NCI-H2171 (cell line): ENCODE measurements around the gene SLC35D3.
"Not testable (repeated sequence)": the region's sequence is repeated elsewhere in the genome, so short reads cannot be mapped to it uniquely, and the experiment has no call there.

ENCODE experiments used
- DNase-seq: peaks from one replicate; lab custom pipeline; 2025; lab: John Stamatoyannopoulos, UW

The SLC35D3 gene

DNA sequence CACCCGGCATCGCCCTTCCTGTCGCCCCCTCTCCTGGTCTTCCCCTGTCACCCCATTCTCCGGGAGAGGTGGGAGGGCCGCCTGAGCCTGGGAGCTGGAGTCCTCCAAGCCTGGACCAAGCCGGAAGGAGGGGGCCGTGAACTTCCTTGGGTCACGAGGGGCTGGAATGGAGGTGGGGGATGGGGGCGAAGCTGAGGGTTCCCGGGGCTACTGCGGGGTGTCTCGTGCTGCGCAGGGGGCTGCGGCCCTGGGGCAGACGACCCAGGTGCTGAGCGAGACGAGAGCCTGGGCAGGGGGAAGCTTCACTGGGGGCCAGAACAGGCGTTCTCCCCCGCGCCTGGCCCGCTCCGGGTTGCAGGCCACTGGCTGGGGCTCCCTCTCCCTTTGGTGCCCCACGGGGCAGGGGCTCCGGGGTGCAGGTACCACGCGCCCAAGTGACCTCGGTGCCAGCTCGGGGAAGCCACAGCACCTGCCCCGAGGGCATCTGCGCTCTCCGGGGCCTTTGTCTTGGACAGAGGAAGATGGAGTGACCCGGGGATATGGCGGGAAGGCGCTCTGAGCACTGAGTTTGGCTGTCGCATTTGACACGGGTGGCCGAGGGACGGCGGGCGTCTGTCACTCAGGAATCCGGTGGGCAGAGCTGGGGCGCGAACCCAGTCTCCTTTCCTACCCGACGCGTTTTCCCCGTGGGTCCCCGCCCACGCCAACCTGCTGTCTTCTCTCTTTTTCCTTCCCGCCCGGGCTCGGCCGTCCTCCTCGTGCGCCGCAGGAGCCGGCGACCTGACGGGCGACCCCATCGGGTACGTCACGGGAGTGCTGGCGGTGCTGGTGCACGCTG, 1.2 kb downstream of the SLC35D3 start:
- DNase-seq = no peak

DNA sequence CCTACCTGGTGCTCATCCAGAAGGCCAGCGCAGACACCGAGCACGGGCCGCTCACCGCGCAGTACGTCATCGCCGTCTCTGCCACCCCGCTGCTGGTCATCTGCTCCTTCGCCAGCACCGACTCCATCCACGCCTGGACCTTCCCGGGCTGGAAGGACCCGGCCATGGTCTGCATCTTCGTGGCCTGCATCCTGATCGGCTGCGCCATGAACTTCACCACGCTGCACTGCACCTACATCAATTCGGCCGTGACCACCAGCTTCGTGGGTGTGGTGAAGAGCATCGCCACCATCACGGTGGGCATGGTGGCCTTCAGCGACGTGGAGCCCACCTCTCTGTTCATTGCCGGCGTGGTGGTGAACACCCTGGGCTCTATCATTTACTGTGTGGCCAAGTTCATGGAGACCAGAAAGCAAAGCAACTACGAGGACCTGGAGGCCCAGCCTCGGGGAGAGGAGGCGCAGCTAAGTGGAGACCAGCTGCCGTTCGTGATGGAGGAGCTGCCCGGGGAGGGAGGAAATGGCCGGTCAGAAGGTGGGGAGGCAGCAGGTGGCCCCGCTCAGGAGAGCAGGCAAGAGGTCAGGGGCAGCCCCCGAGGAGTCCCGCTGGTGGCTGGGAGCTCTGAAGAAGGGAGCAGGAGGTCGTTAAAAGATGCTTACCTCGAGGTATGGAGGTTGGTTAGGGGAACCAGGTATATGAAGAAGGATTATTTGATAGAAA, 2.0 kb downstream of the SLC35D3 start:
- no peak for DNase-seq

DNA sequence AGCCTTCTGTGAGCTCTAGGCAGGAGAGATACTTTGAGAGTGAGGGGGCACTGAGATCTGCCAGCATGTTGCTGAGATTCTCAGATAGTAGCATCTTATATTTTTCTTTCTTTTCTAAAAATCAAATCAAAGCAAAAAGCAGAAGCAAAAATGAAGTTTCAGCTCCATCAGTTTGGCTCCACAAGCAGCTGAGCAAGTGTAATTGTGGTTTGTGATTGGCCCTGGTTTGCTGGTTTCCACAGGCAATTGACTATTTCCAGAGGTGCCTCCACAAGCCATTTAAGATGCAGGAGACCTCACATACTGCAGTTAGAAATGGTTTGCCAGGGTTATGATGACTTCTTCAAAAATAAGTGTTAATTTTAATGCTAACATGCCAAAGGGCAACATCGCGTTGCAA, 4.3 kb downstream of the SLC35D3 start:
- DNase-seq = no peak

DNA sequence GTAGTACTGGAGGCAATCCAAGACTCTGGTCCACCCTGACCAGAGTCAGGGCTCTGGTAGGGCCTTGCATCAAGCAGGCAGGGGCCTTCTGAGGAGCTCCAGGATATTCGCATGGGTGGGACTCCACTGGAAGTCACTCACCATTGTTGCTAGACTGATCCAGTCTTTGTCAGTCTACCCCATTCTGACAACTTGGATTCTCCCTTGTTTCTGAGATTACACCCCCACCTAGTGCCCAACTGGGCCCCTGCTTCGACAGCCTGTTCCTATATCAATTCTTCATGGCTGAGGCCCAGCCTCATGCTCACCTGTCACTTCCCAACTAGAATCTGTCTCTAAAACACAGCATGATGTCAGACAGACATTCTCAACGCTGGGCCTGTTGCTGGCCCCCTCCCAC, 5.2 kb downstream of the SLC35D3 start:
- no peak for DNase-seq

DNA sequence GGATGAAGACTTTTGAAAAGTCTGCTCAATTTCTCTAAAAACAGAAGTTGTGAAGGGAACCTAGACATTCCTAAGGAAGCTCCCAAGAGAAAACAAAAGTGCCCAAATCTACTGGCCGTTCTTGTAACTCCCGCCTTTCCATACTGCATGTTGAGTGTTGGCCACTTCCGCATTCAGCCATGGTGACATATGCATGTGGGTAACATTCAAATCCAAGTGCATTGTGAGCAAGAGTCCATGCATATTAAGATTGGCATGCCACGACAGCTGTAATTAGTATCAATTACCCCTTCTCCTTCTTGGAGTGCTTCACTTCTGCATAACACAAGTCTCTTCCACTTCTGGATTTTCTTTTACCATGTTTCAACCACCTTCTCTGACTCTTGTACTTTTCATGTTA, 8.4 kb downstream of the SLC35D3 start:
- DNase-seq = no peak

DNA sequence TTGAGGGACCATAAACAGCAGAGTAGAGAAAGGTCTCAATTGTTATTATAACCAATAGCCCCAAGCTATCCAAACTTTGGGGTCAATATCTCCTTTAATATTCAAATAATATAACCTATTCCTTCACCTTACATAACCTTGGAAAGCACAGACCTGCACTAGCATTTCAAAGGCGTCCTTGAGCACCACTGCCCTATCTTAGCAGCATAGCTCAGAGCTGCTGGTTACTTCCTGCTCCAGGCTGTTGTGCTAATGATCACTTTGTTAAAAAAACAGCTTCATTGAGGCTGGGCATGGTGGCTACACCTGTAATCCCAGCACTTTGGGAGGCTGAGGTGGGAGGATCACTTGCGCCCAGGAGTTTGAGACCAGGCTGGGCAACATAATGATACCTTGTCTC, 10.5 kb downstream of the SLC35D3 start:
- DNase-seq = no peak

DNA sequence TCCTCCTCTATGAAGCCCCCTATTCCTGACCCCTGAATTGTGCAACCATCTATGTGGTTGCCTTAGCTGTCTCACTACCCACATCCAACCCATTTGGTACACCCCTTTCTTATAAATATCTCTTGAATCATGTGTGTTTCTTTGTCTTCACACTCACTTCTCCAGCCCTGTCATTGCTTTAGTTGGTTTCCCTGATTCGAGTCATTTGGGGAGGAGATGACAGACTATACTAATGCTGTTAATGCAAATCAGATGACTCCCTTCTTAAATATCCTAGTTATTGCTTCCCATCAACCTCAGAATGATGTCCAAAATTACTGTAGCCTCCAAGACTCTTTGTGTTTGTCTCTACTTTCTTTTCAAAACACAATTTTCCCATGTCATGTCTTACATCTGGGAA, 23.0 kb downstream of the SLC35D3 start:
- no peak for DNase-seq

DNA sequence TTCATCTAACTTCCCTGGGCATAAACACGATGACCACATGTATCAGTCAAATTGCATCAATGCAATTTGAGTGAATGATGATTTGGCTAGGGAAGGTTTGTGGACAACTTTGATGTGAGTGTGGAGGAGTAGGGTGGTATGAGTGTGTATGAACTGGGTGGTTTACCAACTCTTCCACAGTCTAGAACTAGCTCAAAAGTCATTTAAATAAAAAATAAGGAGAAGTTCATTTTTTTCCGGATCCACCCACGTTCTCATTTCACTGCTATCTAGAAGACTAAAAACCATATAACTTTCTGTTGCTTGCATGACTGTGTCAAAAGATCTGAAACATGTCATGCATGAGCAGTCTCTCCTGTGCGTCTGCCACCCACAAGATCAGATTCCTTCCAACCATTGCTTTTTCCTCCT, 23.6 kb downstream of the SLC35D3 start:
- DNase-seq = no peak

DNA sequence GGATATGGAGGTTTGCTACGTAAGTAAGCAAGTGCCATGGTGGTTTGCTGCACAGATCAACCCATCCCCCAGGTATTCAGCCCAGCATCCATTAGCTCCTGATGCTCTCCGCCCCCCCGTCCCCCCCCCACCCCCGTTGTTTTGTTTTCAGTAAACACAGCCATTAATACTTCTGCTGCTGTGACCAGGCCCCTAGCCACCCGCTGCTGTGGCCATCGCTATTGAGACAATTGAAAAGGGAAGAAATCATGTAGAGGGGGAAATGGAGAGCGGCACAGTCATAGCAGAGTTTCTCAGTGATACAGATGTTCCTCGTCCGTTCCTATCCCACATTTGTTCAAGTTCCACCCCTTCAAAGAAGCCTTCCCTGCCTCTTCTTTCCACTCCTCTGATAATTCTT, 24.9 kb downstream of the SLC35D3 start:
- DNase-seq = no peak

DNA sequence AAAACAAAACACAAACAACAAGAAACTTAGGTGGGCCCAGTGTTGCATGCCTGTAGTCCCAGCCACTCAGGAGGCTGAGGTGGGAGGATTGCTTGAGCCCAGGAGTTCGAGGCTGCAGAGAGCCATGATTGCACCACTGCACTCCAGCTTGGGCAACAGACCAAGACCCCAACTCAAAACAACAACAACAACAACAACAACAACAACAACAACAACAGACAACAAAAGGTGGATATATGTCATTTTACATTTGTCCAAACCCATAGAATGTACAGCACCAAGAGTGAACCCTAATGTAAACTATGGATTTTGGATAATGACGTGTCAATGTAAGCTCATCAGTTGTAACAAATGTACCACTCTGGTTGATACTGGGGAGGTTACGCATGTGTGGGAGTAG, 27.9 kb downstream of the SLC35D3 start:
- not testable (repeated sequence) for DNase-seq

DNA sequence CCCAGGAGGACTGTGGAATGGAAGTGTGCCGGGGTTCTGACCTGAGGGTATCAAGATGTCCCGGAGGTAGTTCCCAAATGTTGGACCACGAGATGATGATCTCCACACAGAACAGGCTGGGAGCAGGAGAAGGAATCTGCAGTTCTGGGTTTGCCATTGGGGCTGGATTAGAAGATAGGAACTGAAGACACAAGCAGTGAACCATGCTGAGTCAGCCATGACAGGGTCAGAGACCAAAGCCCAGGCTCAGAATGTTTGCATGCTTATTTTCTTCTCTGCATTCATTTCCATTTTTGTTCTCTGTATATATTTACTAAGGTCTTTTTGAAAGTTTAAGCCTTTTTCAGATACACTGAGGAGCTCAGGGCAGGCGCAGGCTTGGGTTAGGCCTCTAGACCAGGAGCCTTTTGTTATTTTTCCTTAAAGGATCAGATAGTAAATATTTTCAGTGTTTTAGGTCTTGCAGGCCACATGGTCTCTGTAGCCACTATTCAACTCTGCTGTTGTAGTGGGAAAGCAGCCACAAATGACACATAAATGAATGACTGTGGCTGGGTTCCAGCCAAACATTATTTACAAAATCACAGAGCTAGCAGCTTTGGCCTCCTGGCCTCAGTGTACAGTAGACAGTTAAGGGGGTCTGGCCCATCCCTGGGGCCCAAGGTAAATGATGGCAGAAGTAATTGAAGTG, 28.5 kb downstream of the SLC35D3 start:
- DNase-seq = no peak

DNA sequence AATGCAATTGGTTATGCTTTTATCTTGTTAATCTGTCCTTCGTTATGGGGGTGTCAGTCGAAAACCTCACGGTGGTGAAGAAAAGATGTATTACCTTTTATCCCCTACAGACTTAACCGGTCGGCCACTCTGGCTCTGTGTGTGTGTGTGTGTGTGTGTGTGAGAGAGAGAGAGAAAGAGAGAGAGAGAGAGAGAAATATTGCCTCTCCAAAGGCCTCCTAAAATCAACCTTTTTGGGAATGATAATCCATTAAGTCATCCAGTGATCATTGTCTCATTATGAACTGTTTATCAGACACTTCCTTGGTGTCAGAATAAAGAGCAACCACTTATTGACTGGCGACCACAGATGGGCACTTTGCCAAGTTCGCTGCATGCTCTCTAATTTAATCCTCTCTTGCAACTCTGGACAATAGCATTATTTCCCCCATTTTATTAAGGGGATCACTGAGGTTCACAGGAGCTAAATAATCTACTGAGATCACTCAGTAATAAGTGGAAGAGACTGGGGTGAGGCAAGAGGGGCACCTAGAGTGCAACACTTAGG, 30.7 kb downstream of the SLC35D3 start:
- DNase-seq = no peak

DNA sequence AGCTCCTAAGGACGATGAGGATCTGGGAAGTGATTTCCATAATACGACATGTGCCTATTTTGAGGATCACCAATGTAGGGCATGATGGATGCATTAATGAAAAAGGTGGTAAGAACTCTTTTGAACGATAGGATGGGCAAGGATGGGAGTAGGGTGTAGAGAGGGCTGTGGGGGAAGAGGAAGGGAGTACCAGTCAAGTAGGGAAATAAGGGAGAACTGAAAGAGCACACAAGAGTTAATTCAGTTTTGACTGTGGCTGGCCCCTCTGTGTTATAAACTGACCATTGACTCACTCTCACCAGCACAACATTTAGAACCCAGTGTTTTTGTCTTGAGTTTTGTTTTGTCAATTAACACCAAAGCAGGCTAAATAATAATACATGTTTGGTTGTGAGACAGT, 33.0 kb downstream of the SLC35D3 start:
- no peak for DNase-seq

DNA sequence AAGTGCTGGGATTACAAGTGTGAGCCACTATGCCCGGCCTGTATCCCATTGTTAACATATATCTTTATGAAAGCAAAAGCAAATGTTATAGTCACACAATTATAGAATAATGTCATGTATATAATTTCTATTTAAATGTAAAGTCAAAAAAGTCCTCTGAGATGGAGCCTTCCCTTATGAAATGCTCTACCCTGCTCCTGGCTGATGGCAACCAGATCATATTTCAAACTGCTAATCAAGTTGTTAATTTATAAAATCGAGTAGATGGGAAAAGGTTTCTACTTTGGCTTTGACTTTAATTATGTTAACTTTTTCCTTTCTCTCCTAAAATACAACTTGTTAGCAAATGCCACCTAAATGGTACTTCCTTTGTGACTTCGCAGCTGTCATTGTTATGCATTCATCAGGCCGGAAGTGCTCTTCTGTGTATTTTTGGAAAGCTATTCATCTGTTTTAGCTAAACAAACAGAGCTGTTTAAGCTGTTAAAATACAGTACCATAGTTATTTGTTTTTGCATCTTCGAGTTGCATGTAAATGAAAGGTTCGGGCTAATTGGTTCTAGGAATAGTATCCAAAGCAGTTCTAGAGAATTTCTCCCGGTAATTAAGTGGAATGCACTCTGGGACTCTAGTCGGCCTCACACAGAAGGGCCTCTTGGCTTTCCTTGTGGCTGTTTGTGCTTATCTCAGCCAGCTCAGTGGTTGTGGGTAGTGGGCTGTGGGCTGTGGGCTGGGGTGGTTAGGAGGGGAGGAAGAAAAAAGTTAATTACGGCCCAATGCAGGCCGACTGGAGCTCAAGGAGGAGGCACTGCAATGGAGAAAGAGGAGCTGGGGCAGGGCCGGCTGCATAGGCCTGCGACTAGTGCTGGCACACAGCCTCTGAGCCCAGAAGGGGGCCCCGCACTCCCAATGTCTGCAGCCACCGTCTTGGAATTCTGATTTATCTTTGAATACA, 34.8 kb downstream of the SLC35D3 start:
- DNase-seq = no peak

DNA sequence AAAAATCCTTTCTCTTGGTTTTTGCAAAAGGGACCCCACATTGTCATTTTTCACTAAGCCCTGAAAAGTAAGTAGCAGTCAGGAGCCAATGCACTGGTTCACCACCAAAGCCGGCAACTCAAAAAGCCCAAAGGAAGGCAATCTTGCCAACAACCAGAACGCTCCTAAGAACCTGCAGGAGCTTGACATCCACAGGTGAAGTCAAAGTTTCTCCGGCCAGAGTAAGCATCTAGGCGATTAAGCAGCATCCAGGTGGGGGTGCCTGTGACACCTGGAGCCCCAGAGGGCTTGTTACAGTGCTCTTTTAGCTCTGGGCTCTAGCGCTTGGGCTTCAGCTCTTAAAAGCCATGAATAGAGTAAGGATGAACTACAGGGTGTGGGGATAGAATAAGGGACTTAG, 36.1 kb downstream of the SLC35D3 start:
- DNase-seq = no peak

DNA sequence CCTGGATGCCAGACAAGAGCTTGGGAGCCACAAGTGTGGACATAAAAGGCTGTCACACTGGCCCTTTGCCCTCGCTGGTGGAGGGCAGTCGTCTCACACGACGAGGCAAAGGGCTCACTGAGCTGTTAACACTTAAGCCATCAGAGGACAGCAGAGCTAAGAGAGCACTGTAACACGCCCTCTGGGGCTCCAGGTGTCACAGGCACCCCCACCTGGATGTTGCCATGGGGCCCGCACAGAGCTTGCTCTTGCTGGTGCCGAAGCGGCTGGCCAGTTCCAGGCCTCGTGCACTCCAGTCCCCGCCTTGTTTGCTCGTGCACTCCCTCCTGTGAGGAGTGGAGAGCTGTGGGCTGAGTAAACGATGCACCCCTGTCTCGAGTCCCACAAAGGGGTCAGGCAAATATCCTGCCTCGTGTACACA, 37.4 kb downstream of the SLC35D3 start:
- DNase-seq = no peak

DNA sequence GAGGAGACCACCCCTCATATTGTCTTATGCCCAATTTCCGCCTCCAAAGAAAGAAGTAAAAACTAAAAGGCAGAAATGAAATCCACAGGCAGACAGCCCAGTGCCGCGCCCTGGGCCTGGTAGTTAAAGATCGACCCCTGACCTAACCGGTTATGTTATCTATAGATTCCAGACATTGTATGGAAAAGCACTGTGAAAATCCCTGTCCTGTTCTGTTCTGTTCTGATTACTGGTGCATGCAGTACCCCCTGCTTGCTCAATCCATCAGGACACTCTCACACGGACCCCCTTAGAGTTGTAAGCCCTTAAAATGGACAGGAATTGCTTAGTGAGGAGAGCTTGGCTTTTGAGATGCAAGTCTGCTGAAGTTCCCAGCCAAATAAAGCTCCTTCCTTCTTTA, 37.8 kb downstream of the SLC35D3 start:
- not testable (repeated sequence) for DNase-seq

DNA sequence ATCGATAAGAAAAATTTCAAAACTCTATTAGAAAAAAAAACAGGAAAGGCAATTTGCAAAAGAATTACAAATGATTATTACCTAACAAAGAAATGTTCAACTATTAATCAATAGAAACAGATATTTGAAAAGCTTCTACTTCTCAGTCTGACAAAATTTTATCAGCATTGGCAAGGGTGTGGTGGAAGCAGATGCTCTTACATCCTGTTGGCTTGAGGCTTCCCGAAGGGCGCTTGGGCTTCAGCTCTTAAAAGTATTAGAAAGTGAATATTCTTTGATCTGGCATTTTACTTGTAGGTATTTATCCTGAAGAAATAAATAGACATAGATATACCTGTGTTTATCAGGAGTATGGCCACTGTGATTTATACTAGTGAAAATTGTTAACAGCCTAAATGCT, 38.7 kb downstream of the SLC35D3 start:
- DNase-seq = no peak

DNA sequence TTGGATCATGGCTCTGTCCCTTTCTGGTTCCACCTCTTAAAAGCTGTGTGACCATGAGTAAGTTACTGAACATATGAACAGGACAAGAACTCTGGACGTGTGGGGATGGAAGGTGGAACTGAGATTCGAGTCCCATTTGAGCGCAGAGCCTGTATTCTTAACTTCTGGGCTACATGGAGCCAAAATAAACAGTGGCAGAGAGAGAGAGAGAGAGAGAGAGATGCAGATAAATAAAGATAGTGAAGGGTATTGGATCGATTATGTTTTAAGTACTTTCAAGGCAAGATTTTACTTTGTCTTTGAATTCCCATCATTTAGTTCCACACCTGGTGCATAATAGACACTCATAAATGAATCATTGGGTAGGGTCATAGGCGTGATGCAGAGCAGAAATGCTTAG, 39.7 kb downstream of the SLC35D3 start:
- no peak for DNase-seq

DNA sequence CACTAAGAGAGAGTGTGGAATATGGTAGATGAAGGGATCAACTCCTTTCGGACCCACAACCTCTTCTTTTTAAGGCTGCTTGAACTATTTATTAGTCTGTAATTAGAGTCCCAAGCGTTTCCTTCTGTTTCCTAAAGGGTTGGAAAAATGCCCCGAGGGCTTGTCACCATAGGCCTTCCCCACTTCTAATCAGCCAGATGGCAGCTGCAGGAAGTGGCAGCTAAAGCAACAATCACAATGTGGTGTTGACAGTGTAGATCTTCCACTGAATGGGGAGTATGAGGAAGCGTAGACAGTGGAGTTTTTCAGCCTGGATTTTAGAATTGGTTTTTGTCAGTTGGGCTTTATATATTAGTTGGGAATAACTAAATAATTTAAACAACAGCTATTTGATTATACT, 40.6 kb downstream of the SLC35D3 start:
- DNase-seq = peak; percentile 64

DNA sequence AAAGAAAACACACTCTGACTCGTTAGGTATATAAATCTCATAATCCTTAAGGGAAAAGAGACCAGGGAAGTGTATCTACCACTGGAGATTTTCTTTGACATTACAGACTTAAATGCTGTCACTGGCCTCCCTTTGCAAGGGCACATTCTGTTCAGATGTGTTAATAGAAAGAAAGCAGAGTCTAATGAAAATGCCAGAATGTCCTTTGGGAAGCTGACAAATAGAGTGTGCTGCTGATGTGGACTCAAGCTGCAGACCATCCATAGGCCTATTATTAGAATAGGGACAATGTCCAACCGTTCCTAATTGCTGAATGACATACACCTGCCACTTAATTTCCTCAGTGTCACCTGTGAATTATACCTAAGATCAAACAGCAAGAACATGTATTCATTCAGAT, 41.2 kb downstream of the SLC35D3 start:
- no peak for DNase-seq

DNA sequence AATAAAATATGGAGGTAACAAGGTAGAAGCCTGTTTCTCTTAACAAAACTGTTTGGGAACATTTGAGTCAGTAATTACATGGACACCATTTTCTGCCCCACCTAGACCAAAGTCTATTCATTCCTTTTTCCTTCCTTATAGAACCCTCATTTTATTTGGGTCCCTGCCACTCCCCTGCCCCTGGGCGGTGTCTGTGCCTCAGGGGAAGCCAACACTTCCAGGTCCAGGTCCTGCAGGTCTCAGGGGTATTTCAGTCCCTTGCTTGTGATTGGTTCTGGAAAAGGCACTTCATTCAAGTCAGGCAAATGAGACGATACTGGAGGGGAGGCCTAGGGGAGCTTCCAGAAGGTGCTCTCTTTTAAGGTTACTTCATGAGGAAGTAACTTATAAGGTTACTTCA, 42.3 kb downstream of the SLC35D3 start:
- DNase-seq = no peak
